ENCODE results near the gene DSTN.
"Not testable (repeated sequence)": the region's sequence is repeated elsewhere in the genome, so short reads cannot be mapped to it uniquely, and the experiment has no call there.

DSTN gene

GRCh38 chr20:17657079-17657825 is 87.4 kb downstream of the DSTN start:
- Histone ChIP-seq H3K4me3 (ENCODE audit: low read length) (no peak overlapping the region), H3K36me3 (ENCODE audit: insufficient read depth, low read length) (peaks cover 4% of the 10 kb centered on the region), H3K27me3 (ENCODE audit: insufficient read depth, low read length) (no peaks in the 10 kb centered on the region), H3K9me3 (ENCODE audit: low read length) (peaks cover 8% of the 10 kb centered on the region), H3K4me1 (ENCODE audit: insufficient read depth, low read length) (no peaks in the 10 kb centered on the region), H2AFZ (ENCODE audit: low read depth, low read length) (no peak overlapping the region)

- no peaks in the 10 kb centered on the region for H3K4me1 ChIP-seq (ENCODE audit: insufficient read depth, low read length)
- H3K9me3 ChIP-seq (ENCODE audit: low read length): peaks cover 8% of the 10 kb centered on the region
- no peak overlapping the region for H2AFZ ChIP-seq (ENCODE audit: low read depth, low read length)
- H3K36me3 ChIP-seq (ENCODE audit: insufficient read depth, low read length): peaks cover 4% of the 10 kb centered on the region
- no peaks in the 10 kb centered on the region for H3K27me3 ChIP-seq (ENCODE audit: insufficient read depth, low read length)
- H3K4me3 ChIP-seq (ENCODE audit: low read length): no peak overlapping the region
These were observed 88.2 kb downstream of the DSTN start for GRCh38 chr20:17657898-17658647.

- H3K27me3 ChIP-seq (ENCODE audit: insufficient read depth, low read length): no peaks in the 10 kb centered on the region
- H3K9me3 ChIP-seq (ENCODE audit: low read length): peaks cover 8% of the 10 kb centered on the region
- H3K4me1 ChIP-seq (ENCODE audit: insufficient read depth, low read length): no peaks in the 10 kb centered on the region
- no peak overlapping the region for H3K4me3 ChIP-seq (ENCODE audit: low read length)
- no peak overlapping the region for H2AFZ ChIP-seq (ENCODE audit: low read depth, low read length)
- peaks cover 4% of the 10 kb centered on the region for H3K36me3 ChIP-seq (ENCODE audit: insufficient read depth, low read length)
These were observed 88.7 kb downstream of the DSTN start for GRCh38 chr20:17658648-17658993.

GRCh38 chr20:17659344-17659743 is 89.5 kb downstream of the DSTN start:
- H3K4me3 ChIP-seq (ENCODE audit: low read length); H3K9me3 ChIP-seq (ENCODE audit: low read length); H2AFZ ChIP-seq (ENCODE audit: low read depth, low read length); H3K27me3 ChIP-seq (ENCODE audit: insufficient read depth, low read length); H3K4me1 ChIP-seq (ENCODE audit: insufficient read depth, low read length); H3K36me3 ChIP-seq (ENCODE audit: insufficient read depth, low read length): not testable (repeated sequence)

All from neuron (in vitro differentiated cells).